SU-DHL-6 (cell line): Measurements from ENCODE around the gene PPARA.

Source experiments
- H2AFZ ChIP-seq: fragments of 200-600 bp; sonication (generic); 2 replicates; pipeline ENCODE4 v1.6.1; 2014; ENCODE audit warnings: low read depth, mild to moderate bottlenecking, moderate library complexity, mixed read lengths, antibody characterized with exemption, low read length; ENCODE audit not compliant: severe bottlenecking
- H3F3A ChIP-seq: fragments of 200-600 bp; shearing (Covaris generic); 2 replicates; pipeline ENCODE4 v1.6.0; 2016; ENCODE audit warnings: antibody characterized with exemption, mild to moderate bottlenecking; ENCODE audit not compliant: insufficient read depth
- H3K27ac ChIP-seq: fragments of 200-600 bp; sonication (generic); 2 replicates; pipeline ENCODE4 v1.5.1; 2016; ENCODE audit warnings: low read depth, mild to moderate bottlenecking, low read length, moderate library complexity, mixed read lengths
- H3K27me3 ChIP-seq: fragments of 200-600 bp; sonication (generic), shearing (Covaris generic); 2 replicates; pipeline ENCODE4 v1.6.0; 2014; ENCODE audit warnings: mild to moderate bottlenecking, low read length
- H3K36me3 ChIP-seq: fragments of 200-600 bp; sonication (generic); 2 replicates; pipeline ENCODE4 v1.6.1; 2014; ENCODE audit warnings: mild to moderate bottlenecking, low read length, mixed read lengths
- H3K4me2 ChIP-seq: fragments of 300-600, 200-600 bp; shearing (Covaris generic), sonication (generic); 2 replicates; pipeline ENCODE4 v1.6.0; 2014; ENCODE audit warnings: low read length, low read depth, mild to moderate bottlenecking; ENCODE audit not compliant: poor library complexity, severe bottlenecking
- H3K4me3 ChIP-seq: fragments of 200-600 bp; sonication (generic); 2 replicates; pipeline ENCODE4 v1.5.1; 2014; ENCODE audit warnings: antibody characterized with exemption, low read length, mild to moderate bottlenecking, mixed read lengths; ENCODE audit not compliant: insufficient read depth, poor library complexity, severe bottlenecking
- H3K79me2 ChIP-seq: fragments of 200-600 bp; sonication (generic); 2 replicates; pipeline ENCODE4 v1.6.1; 2014; ENCODE audit warnings: mild to moderate bottlenecking, low read length, moderate library complexity; ENCODE audit not compliant: insufficient read depth
- H3K9ac ChIP-seq: fragments of 200-600 bp; sonication (generic); 2 replicates; pipeline ENCODE4 v1.7.0; 2014; ENCODE audit warnings: mild to moderate bottlenecking, low read length
- H3K9me2 ChIP-seq: fragments of 200-600 bp; sonication (generic); replicated peaks from 2 replicates; pipeline ENCODE4 v1.6.1; 2014; ENCODE audit warnings: low read length; ENCODE audit not compliant: insufficient read depth
- H3K9me3 ChIP-seq: fragments of 200-600 bp; sonication (generic); 2 replicates; pipeline ENCODE4 v1.6.1; 2014; ENCODE audit warnings: low read length, mixed read lengths; ENCODE audit not compliant: insufficient read depth
- H4K20me1 ChIP-seq: fragments of 200-600 bp; sonication (generic); 2 replicates; pipeline ENCODE4 v1.6.1; 2014; ENCODE audit warnings: low read depth, mild to moderate bottlenecking, antibody characterized with exemption, low read length, moderate library complexity, mixed read lengths
- EZH2phosphoT487 ChIP-seq: fragments of 200-600 bp; sonication (generic), shearing (Covaris generic); conservative IDR thresholded peaks from 2 replicates; pipeline ENCODE4 v1.6.1; 2018; ENCODE audit warnings: mild to moderate bottlenecking, antibody characterized with exemption, low read length, moderate library complexity, mixed read lengths
- TF ChIP-seq, protein P1 (sequence below): fragments of 200-600 bp; sonication (generic); IDR thresholded peaks from one replicate; pipeline ENCODE4 v1.5.1; 2017; ENCODE audit warnings: antibody characterized with exemption, mild to moderate bottlenecking, low read length, moderate library complexity; ENCODE audit not compliant: insufficient read depth, poor library complexity, severe bottlenecking

Gene PPARA

DNA sequence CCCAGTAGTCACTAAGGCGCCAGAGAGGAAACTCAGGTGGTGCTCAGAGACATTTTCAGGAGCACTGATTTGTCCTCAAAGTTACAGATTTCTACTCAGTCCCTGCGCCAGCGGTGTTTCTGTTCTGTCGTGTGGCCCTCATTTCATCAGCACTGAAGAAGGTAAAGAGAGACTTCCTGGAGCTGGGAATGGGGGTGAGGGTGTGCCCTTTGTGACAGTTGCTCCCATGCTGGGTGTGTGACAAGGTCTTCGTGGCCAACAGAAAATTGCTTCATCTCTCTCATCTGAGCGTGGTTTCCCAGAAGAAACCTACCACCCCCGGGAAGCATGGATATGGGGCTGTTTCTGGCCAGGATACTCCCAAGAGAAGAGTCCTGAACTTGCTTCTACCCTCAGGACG is 2.0 kb upstream of the PPARA start:
- Histone ChIP-seq H2AFZ (no peak overlapping the region), H3K27ac (no peak overlapping the region), H3K9ac (no peak overlapping the region), H3K79me2 (no peaks in the 10 kb centered on the region), H3K36me3 (no peaks in the 10 kb centered on the region), H3K9me2 (no peaks in the 10 kb centered on the region), H3K4me2 (no peak overlapping the region), H3K9me3 (no peaks in the 10 kb centered on the region), H4K20me1 (no peaks in the 10 kb centered on the region), H3F3A (peaks cover 6% of the 10 kb centered on the region; the same call in 1 of the 2 replicates), H3K27me3 (no peaks in the 10 kb centered on the region), H3K4me3 (no peak overlapping the region)
- TF ChIP-seq EZH2phosphoT487: no peak
- TF ChIP-seq, protein P1, sequence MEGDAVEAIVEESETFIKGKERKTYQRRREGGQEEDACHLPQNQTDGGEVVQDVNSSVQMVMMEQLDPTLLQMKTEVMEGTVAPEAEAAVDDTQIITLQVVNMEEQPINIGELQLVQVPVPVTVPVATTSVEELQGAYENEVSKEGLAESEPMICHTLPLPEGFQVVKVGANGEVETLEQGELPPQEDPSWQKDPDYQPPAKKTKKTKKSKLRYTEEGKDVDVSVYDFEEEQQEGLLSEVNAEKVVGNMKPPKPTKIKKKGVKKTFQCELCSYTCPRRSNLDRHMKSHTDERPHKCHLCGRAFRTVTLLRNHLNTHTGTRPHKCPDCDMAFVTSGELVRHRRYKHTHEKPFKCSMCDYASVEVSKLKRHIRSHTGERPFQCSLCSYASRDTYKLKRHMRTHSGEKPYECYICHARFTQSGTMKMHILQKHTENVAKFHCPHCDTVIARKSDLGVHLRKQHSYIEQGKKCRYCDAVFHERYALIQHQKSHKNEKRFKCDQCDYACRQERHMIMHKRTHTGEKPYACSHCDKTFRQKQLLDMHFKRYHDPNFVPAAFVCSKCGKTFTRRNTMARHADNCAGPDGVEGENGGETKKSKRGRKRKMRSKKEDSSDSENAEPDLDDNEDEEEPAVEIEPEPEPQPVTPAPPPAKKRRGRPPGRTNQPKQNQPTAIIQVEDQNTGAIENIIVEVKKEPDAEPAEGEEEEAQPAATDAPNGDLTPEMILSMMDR: no peak

DNA sequence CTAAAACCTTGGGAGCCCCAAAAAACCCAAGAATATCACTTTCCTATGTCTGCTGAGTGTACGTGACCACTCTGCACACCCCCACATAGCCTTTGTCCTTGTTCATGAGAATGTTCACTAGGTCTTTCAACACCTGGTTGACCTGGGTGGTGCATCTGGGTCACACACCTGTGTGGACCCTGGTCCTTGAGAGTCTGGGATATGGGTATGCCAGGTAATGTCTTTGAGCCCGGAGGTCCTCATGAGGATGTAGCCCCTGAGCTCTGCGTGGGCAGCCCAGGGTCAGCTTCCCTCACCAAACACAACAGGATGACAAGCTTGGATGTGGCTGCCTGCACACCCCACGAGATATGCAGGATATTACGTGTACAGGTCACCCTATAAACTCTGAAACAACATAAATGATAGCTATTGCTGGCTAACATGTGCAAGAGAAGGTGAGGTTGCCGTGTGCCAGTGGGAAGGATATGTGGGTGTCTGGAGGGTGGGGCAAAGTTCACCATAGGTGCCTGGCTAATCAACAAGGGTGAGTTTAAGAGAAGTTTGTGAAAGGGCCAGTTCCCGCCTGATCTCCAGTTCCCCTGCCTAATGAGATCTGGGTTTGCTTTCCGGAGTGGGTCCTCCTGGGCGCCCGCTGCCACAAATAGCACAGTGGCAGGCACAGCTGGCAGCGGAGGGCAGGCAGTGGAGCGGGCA is 1.4 kb upstream of the PPARA start:
- H3K27me3 ChIP-seq: no peaks in the 10 kb centered on the region
- H3K9me3 ChIP-seq: no peaks in the 10 kb centered on the region
- peak overlapping the region; percentile 61 for H3K4me2 ChIP-seq
- H4K20me1 ChIP-seq: no peaks in the 10 kb centered on the region
- H3K9me2 ChIP-seq: no peaks in the 10 kb centered on the region
- H2AFZ ChIP-seq: peak overlapping the region; percentile 55
- no peak overlapping the region for H3K27ac ChIP-seq
- peak overlapping the region; percentile 64 for H3K4me3 ChIP-seq
- peak overlapping the region; percentile 53; the same call in 1 of the 2 replicates for H3K9ac ChIP-seq
- TF ChIP-seq EZH2phosphoT487: no peak
- TF ChIP-seq, protein P1: no peak
- no peaks in the 10 kb centered on the region for H3K36me3 ChIP-seq
- peaks cover 6% of the 10 kb centered on the region; the same call in 1 of the 2 replicates for H3F3A ChIP-seq
- no peaks in the 10 kb centered on the region for H3K79me2 ChIP-seq

DNA sequence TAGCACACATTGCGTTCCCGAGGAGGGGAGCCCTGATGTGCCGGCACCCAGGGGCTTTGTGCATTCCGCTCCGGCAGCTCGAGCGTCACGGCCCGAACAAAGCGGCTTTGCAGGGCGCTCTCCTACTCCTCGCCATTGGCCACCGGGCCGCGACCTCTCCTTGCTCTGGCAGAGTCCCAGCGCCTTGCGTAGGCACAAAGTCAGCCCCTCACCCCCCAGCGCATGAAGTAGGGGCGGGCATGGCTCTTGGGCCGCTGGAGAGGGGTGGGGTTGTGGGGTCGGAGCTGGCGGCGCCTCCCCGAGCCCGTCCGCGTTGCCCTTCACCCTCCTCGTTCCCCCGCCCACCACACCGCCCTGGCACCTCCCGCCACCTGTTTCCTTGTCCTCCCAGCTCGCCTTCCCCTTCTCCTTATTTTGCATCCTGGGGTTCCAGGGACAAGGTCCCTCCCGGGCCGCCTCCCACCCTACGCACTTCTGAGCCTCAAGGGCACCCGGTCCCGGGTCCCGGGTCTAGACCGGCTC is 753 bp upstream of the PPARA start:
- peak overlapping the region; percentile 64 for H3K4me3 ChIP-seq
- no peak overlapping the region for H3K27ac ChIP-seq
- no peaks in the 10 kb centered on the region for H3K36me3 ChIP-seq

More for the DNA sequence above, 753 bp upstream of the PPARA start:
- Histone ChIP-seq H3K4me2 (peak overlapping the region; percentile 61), H3K27me3 (no peaks in the 10 kb centered on the region), H3K9me3 (no peaks in the 10 kb centered on the region), H2AFZ (peak overlapping the region; percentile 55), H3K79me2 (no peaks in the 10 kb centered on the region), H3F3A (peaks cover 6% of the 10 kb centered on the region; the same call in 1 of the 2 replicates), H3K9me2 (no peaks in the 10 kb centered on the region), H4K20me1 (no peaks in the 10 kb centered on the region), H3K9ac (peak overlapping the region; percentile 53)
- TF ChIP-seq, protein P1: no peak
- TF ChIP-seq EZH2phosphoT487: no peak
